K562 (cell line): ENCODE data around the gene PLA2G4A. TPM values are rescaled to one million over a fixed set of nuclear protein-coding genes. Genes with fewer than 3 reads are reported as not detected.

ENCODE experiments used
- ATAC-seq: fragments of 200-7000 bp; cut with Tn5 transposase; 3 replicates; pipeline ENCODE4 v1.9.1; 2020; ENCODE audit warnings: moderate library complexity
- BruUV-seq: library from RNA; stranded (reverse); fragments of 400-500 nt; replicated peaks from 2 replicates; lab custom pipeline; 2021; lab: Mats Ljungman, UMichigan
- CTCF ChIA-PET: fragments of 300-600 bp; formaldehyde crosslinking; extraction: SDS; loops from one replicate; lab custom pipeline; 2021; ENCODE audit warnings: low intra/inter-chr PET ratio; lab: Yijun Ruan, JAX
- POLR2A ChIA-PET: fragments of 300-600, 350-650 bp; sonication (Branson Sonifier 250); formaldehyde crosslinking; extraction: SDS; loops from one replicate; lab custom pipeline; 2021; ENCODE audit warnings: antibody characterized with exemption, inconsistent platforms; lab: Yijun Ruan, JAX
- DNase-seq, 4 experiments: peaks; one replicate each; pipeline versions ENCODE4 v3.0.0 to v3.0.0-alpha.2; 2011 to 2018; ENCODE audit warnings: low spot score in 3 of 4, mixed read lengths in 3 of 4; ENCODE audit errors: extremely low read depth in 1 of 4
- FAIRE-seq: peaks from 2 replicates; lab custom pipeline; 2011; peaks lifted over from hg19 to GRCh38; lab: Jason Lieb, UNC
- H2AFZ ChIP-seq: 2 replicates; pipeline ENCODE4 v1.6.0; 2011; ENCODE audit warnings: low read depth, low read length, control low read depth, inconsistent platforms
- H3K27ac ChIP-seq: fragments of 200-600 bp; 3 replicates; pipeline ENCODE4 v1.8.0; 2011; ENCODE audit warnings: low read depth, mild to moderate bottlenecking, control low read depth, inconsistent platforms, low read length, moderate library complexity, mixed read lengths; ENCODE audit errors: extremely low read depth
- H3K27me3 ChIP-seq, 2 experiments: fragments of 300-600 bp in 1 of 2; 2 replicates in 1 of 2; 3 replicates in 1 of 2; pipeline versions ENCODE4 v1.6.0 to v1.8.0; 2011; ENCODE audit warnings: inconsistent platforms in 2 of 2, low read length in 2 of 2, mild to moderate bottlenecking in 1 of 2, mixed read lengths in 1 of 2, moderate library complexity in 1 of 2; ENCODE audit not compliant: control insufficient read depth in 2 of 2, insufficient read depth in 2 of 2
- H3K36me3 ChIP-seq: fragments of 300-600 bp; 3 replicates; pipeline ENCODE4 v1.8.0; 2011; ENCODE audit warnings: mild to moderate bottlenecking, low read length, inconsistent platforms; ENCODE audit not compliant: control insufficient read depth, insufficient read depth
- H3K4me1 ChIP-seq, 2 experiments: fragments of 200-600 bp in 1 of 2; replicated peaks in 1 of 2; 2 replicates in 1 of 2; 3 replicates in 1 of 2; pipeline versions ENCODE4 v1.5.1 to v1.8.0; 2011; ENCODE audit warnings: inconsistent platforms in 2 of 2, low read length in 2 of 2, mild to moderate bottlenecking in 1 of 2, mixed read lengths in 1 of 2, moderate library complexity in 1 of 2; ENCODE audit not compliant: control insufficient read depth in 2 of 2, insufficient read depth in 2 of 2
- H3K4me2 ChIP-seq: 2 replicates; pipeline ENCODE4 v1.6.1; 2011; ENCODE audit warnings: low read length, control low read depth, inconsistent platforms, mixed read lengths; ENCODE audit not compliant: insufficient read depth
- H3K4me3 ChIP-seq: fragments of 200-600 bp; sonication (generic), shearing (Covaris generic); 2 replicates; pipeline ENCODE4 v1.5.1; 2016; ENCODE audit warnings: control low read depth, inconsistent platforms
- H3K79me2 ChIP-seq: fragments of 200-600 bp; 3 replicates; pipeline ENCODE4 v1.8.0; 2011; ENCODE audit warnings: low read length, inconsistent platforms; ENCODE audit not compliant: control insufficient read depth, insufficient read depth
- H3K9ac ChIP-seq, 2 experiments: 2 replicates each; pipeline versions ENCODE4 v1.6.0 to v1.6.1; 2011; ENCODE audit warnings: low read depth in 2 of 2, low read length in 2 of 2, control low read depth in 1 of 2, inconsistent platforms in 1 of 2, mild to moderate bottlenecking in 1 of 2, mixed read lengths in 1 of 2; ENCODE audit not compliant: insufficient read depth in 1 of 2
- H3K9me1 ChIP-seq: one replicate; pipeline ENCODE4 v1.6.0; 2011; ENCODE audit warnings: inconsistent platforms, mild to moderate bottlenecking, low read length, moderate library complexity; ENCODE audit not compliant: control insufficient read depth, insufficient read depth
- H3K9me3 ChIP-seq: replicated peaks from 2 replicates; pipeline ENCODE4 v1.5.1; 2011; ENCODE audit warnings: low read depth, low read length, inconsistent platforms; ENCODE audit not compliant: control insufficient read depth, insufficient read depth
- H4K20me1 ChIP-seq: replicated peaks from 2 replicates; pipeline ENCODE4 v1.6.1; 2011; ENCODE audit warnings: low read length, inconsistent platforms, mixed read lengths; ENCODE audit not compliant: control insufficient read depth, insufficient read depth
- CBFA2T2 ChIP-seq: fragments of 450-650 bp; conservative IDR thresholded peaks from 2 replicates; pipeline ENCODE4 v1.6.1; 2017; ENCODE audit warnings: mild to moderate bottlenecking
- CBX5 ChIP-seq: IDR thresholded peaks from 2 replicates; pipeline ENCODE4 v1.6.1; 2014; ENCODE audit warnings: low read depth, borderline replicate concordance
- E2F8 ChIP-seq: fragments of 450-650 bp; IDR thresholded peaks from 2 replicates; pipeline ENCODE4 v1.7.1; 2018; ENCODE audit warnings: mild to moderate bottlenecking, low read depth; ENCODE audit not compliant: partially characterized antibody
- FOXJ2 ChIP-seq: fragments of 200-800 bp; sonication (Bioruptor generic); IDR thresholded peaks from 2 replicates; pipeline ENCODE4 v1.6.1; 2016; ENCODE audit warnings: missing genetic modification characterization, missing compliant biosample characterization
- ZKSCAN3 ChIP-seq: fragments of 250-450 bp; sonication (Bioruptor Pico); IDR thresholded peaks from 2 replicates; pipeline ENCODE4 v1.4.0; 2020
- ZNF124 ChIP-seq: sonication (generic); formaldehyde crosslinking; IDR thresholded peaks from 2 replicates; pipeline ENCODE4 v1.8.1; 2022; ENCODE audit warnings: missing genetic modification reagents
- ZNF3 ChIP-seq: fragments of 250-450 bp; sonication (Bioruptor Pico); IDR thresholded peaks from 2 replicates; pipeline ENCODE4 v1.5.0; 2021; ENCODE audit warnings: mild to moderate bottlenecking, moderate library complexity
- ZNF655 ChIP-seq: fragments of 250-450 bp; sonication (Bioruptor Pico); IDR thresholded peaks from 2 replicates; pipeline ENCODE4 v1.5.0; 2021
- WGBS: fragments of 100-300 bp; shearing (Covaris generic); methylation state at CpG from one replicate; pipeline ENCODE4 v1.1.6; 2016; ENCODE audit warnings: low coverage, mixed read lengths; ENCODE audit not compliant: insufficient coverage; ENCODE audit errors: missing lambda C conversion rate; 5-methylcytosine and 5-hydroxymethylcytosine counted together
- in situ Hi-C: fragments of 300-500 bp; cut with MboI; formaldehyde crosslinking; loops from 4 replicates; pipeline ENCODE4 v1.15.0; 2018; ENCODE audit warnings: inconsistent platforms, mixed read lengths
- intact Hi-C: fragments of 100-400 bp; cut with micrococcal nuclease; formaldehyde crosslinking; loops from 2 replicates; pipeline ENCODE4 v1.14.2; 2022
- polyA plus RNA-seq, 8 experiments: library from polyadenylated mRNA; depleted of rRNA in 4 of 8; stranded (reverse) in 5 of 8; unstranded in 3 of 8; fragments of >200 nt; fragmentation: Nextera tagmentation in 2 of 8; fragmentation: Illumina TruSeq in 1 of 8; extraction: Ambion mirVana in 2 of 8; extraction: Trizol in 1 of 8; gene quantifications; 2 replicates each; pipeline versions ENCODE4 v1.2.1 to v1.2.3, GENCODE V29; 2011 to 2014; ENCODE audit warnings: inconsistent platforms in 1 of 8, missing spikeins in 1 of 8
- total RNA-seq, 7 experiments: library from RNA; depleted of rRNA in 6 of 7; stranded (reverse); fragments of >200 nt in 6 of 7; fragmentation: Illumina TruSeq in 2 of 7; extraction: Trizol in 2 of 7; gene quantifications; 2 replicates each; pipeline versions ENCODE4 v1.2.1 to v1.2.3, GENCODE V29; 2011 to 2021; ENCODE audit warnings: low replicate concordance in 1 of 7

The PLA2G4A gene
- total and polyA plus RNA-seq, 9 of the 15 experiments (the other 6 are each of a cell fraction or from before 2014, with no cell fraction given), result 0.04 to 0.71 (median 0.22) TPM; not detected in 4

DNA sequence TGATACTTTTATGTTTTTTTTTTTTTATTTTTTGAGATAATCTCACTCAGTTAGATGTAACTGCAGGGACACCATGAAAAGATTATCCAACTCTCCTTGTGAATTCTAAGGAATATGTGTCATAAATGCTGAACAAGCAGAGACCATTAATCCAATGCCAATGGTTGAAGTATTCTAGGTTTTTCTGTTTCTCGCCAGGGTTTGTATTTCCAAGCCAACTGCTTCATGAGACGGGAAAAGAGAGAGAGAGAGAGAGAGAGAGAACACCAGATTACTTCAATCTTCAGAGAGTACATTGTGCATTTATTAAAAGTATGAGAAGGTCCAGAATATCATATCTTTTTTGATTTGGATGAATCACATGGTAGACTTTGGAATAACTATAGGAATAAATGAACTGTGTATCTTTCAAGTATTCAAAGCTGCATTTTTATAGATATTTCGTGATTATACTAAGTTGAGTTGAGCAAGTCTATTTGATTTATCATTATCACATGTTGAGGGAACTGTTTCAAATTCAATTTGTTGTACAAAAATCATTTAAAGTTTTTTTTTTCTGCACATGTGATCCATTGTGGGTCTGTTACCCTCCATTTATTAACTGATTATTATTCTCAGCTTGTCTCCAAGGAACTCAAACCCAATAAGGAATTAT, 108.4 kb downstream of the PLA2G4A start:
- H3K4me3 ChIP-seq, result no peak overlapping the region
- H3K4me2 ChIP-seq, result no peak overlapping the region
- no peaks in the 10 kb centered on the region for H3K27me3 ChIP-seq
- no peak for FAIRE-seq
- H4K20me1 ChIP-seq, result no peaks in the 10 kb centered on the region
- H2AFZ ChIP-seq, result no peak overlapping the region
- H3K9ac ChIP-seq, result no peak overlapping the region
- H3K79me2 ChIP-seq, result no peaks in the 10 kb centered on the region
- H3K9me3 ChIP-seq, result no peaks in the 10 kb centered on the region
- H3K27ac ChIP-seq, result no peak overlapping the region
- POLR2A ChIA-PET, result no interaction called here
- DNase-seq, result no peak
- H3K36me3 ChIP-seq, result no peaks in the 10 kb centered on the region
- TF ChIP-seq CBX5 (no peak), CBFA2T2 (no peak), ZNF3 (CRISPR knock-in tag) (no peak), FOXJ2 (tag) (no peak), ZNF124 (CRISPR knock-in tag) (no peak), ZNF655 (CRISPR knock-in tag) (no peak), ZKSCAN3 (CRISPR knock-in tag) (no peak), E2F8 (no peak)
- H3K9me1 ChIP-seq, result no peaks in the 10 kb centered on the region
- ATAC-seq, result no peak
- no peaks in the 10 kb centered on the region for H3K4me1 ChIP-seq
- CTCF ChIA-PET, result no interaction called here
- WGBS, result under 1% methylated on average over 3 of the region's 3 CpGs
- in situ Hi-C loops (no loop called here), intact Hi-C loops (no loop called here)
- BruUV-seq, result no TSS peak
